Hematopoietic multipotent progenitor cell (in vitro differentiated cells): ENCODE results near the gene UNC50. TPM values are rescaled to one million over a fixed set of nuclear protein-coding genes. Genes with fewer than 3 reads are reported as not detected.
"Not testable (repeated sequence)": the region's sequence is repeated elsewhere in the genome, so short reads cannot be mapped to it uniquely, and the experiment has no call there.

ENCODE experiments used
- DNase-seq, 3 donors: peaks; one replicate each; pipeline ENCODE4 v3.0.0-alpha.2; 2011 to 2015; ENCODE audit warnings: low read depth in 2 of 3, low spot score in 2 of 3
- total RNA-seq: library from RNA; depleted of rRNA; stranded (reverse); fragments of >200 nt; gene quantifications from one replicate; pipeline ENCODE4 v1.2.3, GENCODE V29; 2012

Gene UNC50
- total RNA-seq, 1 donor = 21.8 TPM

DNA sequence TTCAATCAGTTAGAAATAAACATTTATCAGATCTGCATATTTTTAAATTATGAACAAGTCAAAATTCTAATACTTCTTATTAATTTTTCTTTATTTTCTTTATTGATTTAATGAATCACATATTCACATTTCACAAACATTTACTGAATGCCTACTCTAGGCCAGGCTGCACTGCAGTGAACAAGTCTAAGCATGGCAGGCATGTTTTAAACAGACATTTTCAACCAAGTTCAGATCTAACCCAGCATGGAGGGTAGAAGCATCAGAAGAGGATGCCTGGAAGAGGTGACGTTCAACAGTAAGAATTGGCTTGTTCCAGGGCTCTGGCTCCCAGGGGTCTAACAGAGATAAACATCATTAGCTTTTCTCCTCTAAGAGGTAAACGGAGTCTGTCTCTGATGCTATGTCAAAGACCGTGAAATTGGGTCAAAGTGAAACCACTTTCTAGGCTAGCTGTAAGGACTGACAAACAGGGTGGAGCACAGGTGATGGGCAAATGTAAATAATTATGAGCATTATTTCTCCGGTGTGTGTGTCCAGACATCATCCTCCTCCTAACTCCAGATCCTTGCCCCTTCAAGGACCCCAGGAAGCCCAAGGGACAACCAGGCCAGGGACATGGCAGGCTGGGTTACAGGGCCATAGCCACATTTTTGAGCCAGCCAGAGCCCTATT is 50.6 kb downstream of the UNC50 start:
- DNase-seq = no peak

GRCh38 chr2:98659491-98659840 is 51.1 kb downstream of the UNC50 start:
- DNase-seq = not testable (repeated sequence)

- peak in 1 of 3 donors; percentile 36 for DNase-seq
Observed at GRCh38 chr2:98663511-98664090, 55.2 kb downstream of the UNC50 start.

DNA sequence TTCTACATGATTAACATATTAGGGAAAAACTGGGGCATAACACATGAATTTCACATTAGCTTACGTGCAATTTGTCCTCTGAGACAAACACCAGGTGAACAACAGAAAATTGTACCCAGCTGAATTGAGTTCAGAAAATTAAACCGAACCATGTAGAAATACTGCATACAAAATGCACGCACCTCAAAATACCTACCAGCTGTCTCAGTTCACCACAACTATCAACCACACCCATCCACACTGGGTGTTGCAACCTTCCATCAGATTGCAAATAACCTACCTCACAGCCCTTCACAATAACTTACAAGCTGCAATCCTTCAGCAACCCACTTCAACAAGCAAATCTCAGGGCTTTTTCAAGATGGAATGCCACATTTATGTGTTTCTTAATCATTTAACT is 55.9 kb downstream of the UNC50 start:
- peak in 1 of 3 donors; percentile 26 for DNase-seq

- no peak for DNase-seq
Observed at GRCh38 chr2:98665677-98666076, 57.3 kb downstream of the UNC50 start.

Other genes with a start within 250 kb of the UNC50 start
- gene INPP4A, start 163.7 kb upstream of the UNC50 start, total RNA-seq = 52.8 TPM
- gene COA5, start 77 bp upstream of the UNC50 start, total RNA-seq = 14.5 TPM
- gene MGAT4A, start 122.5 kb downstream of the UNC50 start, total RNA-seq = 6.7 TPM